Stomach (tissue), 9 donors: ENCODE measurements around the gene CSNK1G1. TPM values are rescaled to one million over a fixed set of nuclear protein-coding genes. Genes with fewer than 3 reads are reported as not detected.

Experiments
- DNase-seq, 2 donors: peaks; one replicate each; pipeline versions ENCODE4 v3.0.0 to v3.0.0-alpha.2; 2013 to 2019
- H3K27ac ChIP-seq, 5 donors: fragments of 200-600 bp in 4 of 5; sonication (generic) in 4 of 5; one replicate each; pipeline ENCODE4 v1.5.1; 2013 to 2019; ENCODE audit warnings: mild to moderate bottlenecking in 1 of 5, moderate library complexity in 1 of 5
- H3K27me3 ChIP-seq, 3 donors: fragments of 200-600 bp; sonication (generic); one replicate each; pipeline ENCODE4 v1.5.1; 2017 to 2019; ENCODE audit warnings: mixed run types in 1 of 3
- H3K36me3 ChIP-seq, 4 donors: fragments of 200-600 bp; sonication (generic); 1 replicate in 3 of 4; 2 replicates in 1 of 4; pipeline ENCODE4 v1.5.1; 2016 to 2019
- H3K4me1 ChIP-seq, 4 donors: fragments of 200-600 bp; sonication (generic); one replicate each; pipeline ENCODE4 v1.5.1; 2016 to 2019
- H3K4me3 ChIP-seq, 4 donors: fragments of 200-600 bp; sonication (generic) in 3 of 4; one replicate each; pipeline ENCODE4 v1.5.1; 2016 to 2019; ENCODE audit warnings: mild to moderate bottlenecking in 1 of 4
- H3K9me3 ChIP-seq, 4 donors: fragments of 200-600 bp; sonication (generic); one replicate each; pipeline ENCODE4 v1.5.1; 2016 to 2019
- CTCF ChIP-seq, 7 experiments: fragments of 450-650 bp in 4 of 7; fragments of 200-600 bp in 3 of 7; sonication (generic) in 3 of 7; IDR thresholded peaks; one replicate each; pipeline ENCODE4 v1.5.1; 2016 to 2019; ENCODE audit warnings: antibody characterized with exemption in 7 of 7, control low read depth in 2 of 7, mild to moderate bottlenecking in 1 of 7
- EP300 ChIP-seq: sonication (generic); formaldehyde crosslinking; IDR thresholded peaks from one replicate; pipeline ENCODE4 v1.6.1; 2017; ENCODE audit warnings: antibody characterized with exemption
- POLR2A ChIP-seq, 4 donors: fragments of 450-650 bp; IDR thresholded peaks; one replicate each; pipeline ENCODE4 v1.6.1; 2016; ENCODE audit warnings: antibody characterized with exemption in 4 of 4, control low read depth in 2 of 4, mild to moderate bottlenecking in 1 of 4, moderate library complexity in 1 of 4
- POLR2AphosphoS5 ChIP-seq, 3 donors: sonication (generic); formaldehyde crosslinking; IDR thresholded peaks; one replicate each; pipeline ENCODE4 v1.6.1; 2016; ENCODE audit warnings: antibody characterized with exemption in 3 of 3
- WGBS, 5 donors: extraction: QIAGEN DNeasy Blood & Tissue Kit in 3 of 5; methylation state at CpG; one replicate each; pipeline versions ENCODE4 v1.1.5 to v1.1.7; 2013 to 2018; 5-methylcytosine and 5-hydroxymethylcytosine counted together
- intact Hi-C: fragments of 100-400 bp; cut with DNase I; formaldehyde crosslinking; loops from one replicate; pipeline ENCODE4 v1.15.1; 2023; ENCODE audit warnings: low total_unique reads
- polyA plus RNA-seq, 3 donors: library from polyadenylated mRNA; stranded (reverse); fragments of 200-250 nt; gene quantifications; one replicate each; pipeline ENCODE4 v1.2.3, GENCODE V29; 2013
- total RNA-seq, 5 donors: library from RNA; depleted of rRNA; stranded (reverse); fragments of >200 nt; gene quantifications; one replicate each; pipeline versions ENCODE4 v1.1.0 to v1.2.3, GENCODE V29; 2014 to 2016
- donor health status: healthy with polysubstance abuse.
- donor health status: Bipolar disorder and iron deficiency.
- donor health status: healthy.

The CSNK1G1 gene
- total and polyA plus RNA-seq, 8 donors = 2.4 to 63.1 (median 5.4) TPM

- Histone ChIP-seq H3K9me3 (peaks cover 0 to 6% (median 2%) of the 10 kb centered on the region in 4 donors), H3K27me3 (no peaks in the 10 kb centered on the region), H3K4me1 (peaks cover 0 to 12% (median 8%) of the 10 kb centered on the region in 4 donors), H3K36me3 (no peaks in the 10 kb centered on the region), H3K27ac (no peak overlapping the region), H3K4me3 (no peak overlapping the region)
- TF ChIP-seq POLR2A (IDR thresholded peaks at IDR 0.05) (no peak), CTCF (IDR thresholded peaks at IDR 0.05) (no peak), EP300 (no peak), POLR2AphosphoS5 (IDR thresholded peaks at IDR 0.05) (no peak)
- whole genome bisulfite sequencing, 5 donors = 85 to 92% (median 89%) methylated on average over 2 of the region's 2 CpGs
- intact Hi-C loops = no loop called here
- DNase-seq = no peak
Observed at GRCh38 chr15:64229129-64229724, 126.7 kb downstream of the CSNK1G1 start.

- Histone ChIP-seq H3K4me1 (peaks cover 0 to 22% (median 12%) of the 10 kb centered on the region in 4 donors), H3K4me3 (no peak overlapping the region), H3K27me3 (no peaks in the 10 kb centered on the region), H3K36me3 (no peaks in the 10 kb centered on the region), H3K9me3 (peaks cover 0 to 6% (median 2%) of the 10 kb centered on the region in 4 donors), H3K27ac (no peak overlapping the region)
- 93 to 97% (median 96%) methylated on average over 11 of the region's 11 CpGs for WGBS, 5 donors
- intact Hi-C loops = no loop called here
- TF ChIP-seq POLR2AphosphoS5 (IDR thresholded peaks at IDR 0.05) (no peak), POLR2A (IDR thresholded peaks at IDR 0.05) (no peak), CTCF (IDR thresholded peaks at IDR 0.05) (no peak), EP300 (no peak)
- no peak for DNase-seq
Observed at GRCh38 chr15:64225804-64226203, 130.2 kb downstream of the CSNK1G1 start.

- H3K4me3 ChIP-seq = no peak overlapping the region
- 22 to 40% (median 30%) methylated on average over 2 of the region's 2 CpGs for WGBS, 5 donors
- H3K27ac ChIP-seq = peak overlapping the region in 1 of 5 donors; percentile 2
- TF ChIP-seq EP300 (no peak), POLR2A (IDR thresholded peaks at IDR 0.05) (no peak), CTCF (IDR thresholded peaks at IDR 0.05) (no peak), POLR2AphosphoS5 (IDR thresholded peaks at IDR 0.05) (no peak)
- H3K27me3 ChIP-seq = no peaks in the 10 kb centered on the region
- no peaks in the 10 kb centered on the region for H3K36me3 ChIP-seq
- peaks cover 0 to 22% (median 12%) of the 10 kb centered on the region in 4 donors for H3K4me1 ChIP-seq
- DNase-seq = peak in 1 of 2 donors; percentile 91
- intact Hi-C loops = no loop called here
- H3K9me3 ChIP-seq = peaks cover 0 to 6% (median 2%) of the 10 kb centered on the region in 4 donors
Observed at GRCh38 chr15:64224511-64224910, 131.5 kb downstream of the CSNK1G1 start.

GRCh38 chr15:64223882-64224281, 132.1 kb downstream of the CSNK1G1 start:
- TF ChIP-seq POLR2A (IDR thresholded peaks at IDR 0.05) (no peak), CTCF (IDR thresholded peaks at IDR 0.05) (no peak), EP300 (no peak), POLR2AphosphoS5 (IDR thresholded peaks at IDR 0.05) (no peak)
- DNase-seq = no peak
- Histone ChIP-seq H3K9me3 (peaks cover 0 to 6% (median 2%) of the 10 kb centered on the region in 4 donors), H3K27me3 (no peaks in the 10 kb centered on the region), H3K27ac (no peak overlapping the region), H3K36me3 (no peaks in the 10 kb centered on the region), H3K4me1 (peaks cover 0 to 22% (median 12%) of the 10 kb centered on the region in 4 donors), H3K4me3 (no peak overlapping the region)
- intact Hi-C loops = no loop called here
